GM21390 (cell line): Measurements from ENCODE around the gene KIF1B.
"Not testable (repeated sequence)": the region's sequence is repeated elsewhere in the genome, so short reads cannot be mapped to it uniquely, and the experiment has no call there.

Experiments
- ATAC-seq: cut with Tn5 transposase; IDR thresholded peaks from one replicate; pipeline ENCODE4 v1.9.1; 2021; ENCODE audit not compliant: unreplicated experiment

KIF1B gene

GRCh38 chr1:10229903-10230302 lies 19.5 kb downstream of the KIF1B start:
- no peak for ATAC-seq

DNA sequence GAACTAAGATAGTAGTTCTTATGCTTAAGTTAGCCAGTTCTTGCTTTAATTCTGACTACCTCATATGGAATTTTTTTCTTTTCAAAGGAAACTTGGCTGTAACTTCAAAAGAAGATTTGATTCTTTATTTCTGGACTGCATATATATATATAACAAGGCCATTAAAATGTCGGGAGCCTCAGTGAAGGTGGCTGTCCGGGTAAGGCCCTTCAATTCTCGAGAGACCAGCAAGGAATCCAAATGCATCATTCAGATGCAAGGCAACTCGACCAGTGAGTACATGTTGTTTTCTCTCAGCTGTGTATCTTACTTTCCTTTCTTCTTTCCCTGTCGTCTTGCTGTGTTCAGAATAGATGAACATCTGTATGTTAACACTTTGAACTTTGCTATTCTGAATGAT lies 21.8 kb downstream of the KIF1B start:
- ATAC-seq: no peak

DNA sequence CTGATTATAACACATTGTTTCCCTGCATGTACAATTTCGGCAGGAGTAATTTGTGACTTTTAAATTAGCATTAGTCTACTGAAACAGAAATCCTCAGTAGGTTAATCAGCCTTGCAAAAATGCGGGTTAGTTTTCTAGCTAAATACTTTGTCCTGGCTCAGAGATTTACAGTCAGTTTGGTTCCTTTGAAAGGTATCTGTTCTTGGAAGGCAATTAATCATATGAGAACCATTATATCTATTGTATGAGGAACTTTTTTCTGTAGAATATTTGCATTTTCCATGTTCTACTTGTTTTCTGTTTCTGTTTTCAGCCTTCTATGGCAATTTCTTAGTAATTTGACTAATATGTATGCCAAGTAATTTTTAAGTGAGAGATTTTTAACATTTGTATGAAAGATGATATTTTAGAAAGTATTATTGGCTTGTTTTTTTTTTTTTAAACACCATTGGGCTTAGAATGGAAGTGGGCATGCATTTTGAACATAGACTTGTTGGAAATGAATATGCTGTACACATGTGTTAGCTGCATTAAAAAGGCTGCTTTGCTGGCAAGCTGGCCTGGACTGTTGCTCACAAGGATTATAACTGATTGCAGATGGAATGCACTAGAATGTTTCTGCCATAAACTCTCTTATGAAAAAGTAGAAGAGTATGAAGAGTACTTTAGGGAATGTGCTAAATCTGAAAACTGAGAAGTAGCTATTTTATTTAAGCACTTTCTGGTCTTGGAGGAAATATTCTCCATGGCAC lies 26.2 kb downstream of the KIF1B start:
- ATAC-seq: no peak

GRCh38 chr1:10237157-10237539 lies 26.8 kb downstream of the KIF1B start:
- ATAC-seq: no peak

DNA sequence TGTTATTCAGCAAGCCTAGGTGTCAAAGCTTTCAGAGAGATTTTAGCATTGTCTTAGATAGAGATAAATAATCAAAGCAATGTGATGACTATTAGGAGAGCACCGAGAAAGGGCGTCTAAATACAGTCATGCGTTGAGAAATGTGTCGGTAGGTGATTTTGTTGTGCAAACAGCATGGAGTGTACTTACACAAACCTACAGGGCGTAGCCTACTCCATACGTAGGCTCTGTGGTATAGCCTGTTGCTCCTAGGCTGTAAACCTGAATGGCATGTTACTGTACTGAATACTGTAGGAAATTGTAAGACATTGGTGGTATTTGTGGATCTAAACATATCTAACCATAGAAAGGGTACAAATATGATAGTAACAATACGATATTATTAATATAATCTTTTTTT lies 31.8 kb downstream of the KIF1B start:
- ATAC-seq: no peak

DNA sequence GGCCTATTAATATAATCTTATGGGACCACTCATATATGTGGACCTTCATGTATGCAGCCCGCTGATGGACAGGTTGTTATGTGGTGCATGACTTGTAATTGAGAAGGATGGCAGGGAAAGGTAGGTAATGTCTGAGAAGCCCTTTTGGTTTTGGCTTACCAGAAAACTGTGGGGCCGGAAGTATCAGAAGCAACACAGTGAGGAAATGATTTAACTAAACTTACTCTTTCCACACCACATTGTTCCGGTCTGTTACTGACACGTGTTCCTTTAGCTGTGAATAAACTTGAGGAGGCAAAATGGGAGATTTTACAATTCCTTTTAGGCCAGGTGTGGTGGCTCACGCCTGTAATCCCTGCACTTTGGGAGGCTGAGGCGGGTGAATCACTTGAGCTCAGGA lies 32.4 kb downstream of the KIF1B start:
- ATAC-seq: no peak

DNA sequence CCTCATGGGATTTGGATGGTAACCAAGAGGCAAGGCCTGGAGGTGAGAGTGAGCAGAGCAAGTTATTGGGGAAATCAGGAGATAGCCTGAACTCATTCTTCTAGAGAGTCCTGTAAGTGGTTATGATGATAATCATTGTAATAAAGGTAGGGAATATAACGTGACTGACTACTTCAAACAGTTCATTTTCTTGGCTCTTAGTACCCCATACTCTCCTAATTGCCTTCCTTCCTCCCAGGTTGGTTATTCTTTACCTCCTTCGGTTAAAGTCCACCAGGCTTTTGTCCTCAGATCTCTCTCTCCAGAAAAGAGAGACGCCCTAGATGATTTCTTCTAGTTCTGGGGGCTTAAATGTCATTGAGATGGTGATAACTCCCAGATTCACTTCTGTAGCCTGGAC lies 35.3 kb downstream of the KIF1B start:
- no peak for ATAC-seq

GRCh38 chr1:10249808-10250457 lies 39.6 kb downstream of the KIF1B start:
- no peak for ATAC-seq

DNA sequence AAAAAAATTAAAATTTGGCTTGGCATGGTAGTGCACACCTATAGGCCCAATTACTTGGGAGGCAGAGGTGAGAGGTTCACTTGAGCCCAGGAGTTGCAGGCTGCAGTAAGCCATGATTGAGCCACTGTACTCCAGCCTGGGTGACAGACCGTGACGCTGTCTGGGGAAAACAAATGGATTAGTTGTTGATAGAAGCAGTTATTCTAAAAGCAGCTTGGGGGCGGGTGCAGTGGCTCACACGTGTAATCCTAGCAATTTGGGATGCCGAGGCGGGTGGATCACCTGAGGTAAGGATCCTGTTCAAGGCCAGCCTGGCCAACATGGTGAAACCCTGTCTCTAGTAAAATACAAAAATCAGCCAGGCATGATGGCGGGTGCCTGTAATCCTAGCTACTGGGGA lies 40.3 kb downstream of the KIF1B start:
- no peak for ATAC-seq

- ATAC-seq: not testable (repeated sequence)
These were observed 41.1 kb downstream of the KIF1B start for GRCh38 chr1:10251325-10252108.

- ATAC-seq: no peak
These were observed 42.1 kb downstream of the KIF1B start for GRCh38 chr1:10252508-10252907.

GRCh38 chr1:10253149-10253548 lies 42.8 kb downstream of the KIF1B start:
- ATAC-seq: no peak

- no peak for ATAC-seq
These were observed 43.4 kb downstream of the KIF1B start for GRCh38 chr1:10253755-10254154.

GRCh38 chr1:10257851-10258250 lies 47.5 kb downstream of the KIF1B start:
- no peak for ATAC-seq

DNA sequence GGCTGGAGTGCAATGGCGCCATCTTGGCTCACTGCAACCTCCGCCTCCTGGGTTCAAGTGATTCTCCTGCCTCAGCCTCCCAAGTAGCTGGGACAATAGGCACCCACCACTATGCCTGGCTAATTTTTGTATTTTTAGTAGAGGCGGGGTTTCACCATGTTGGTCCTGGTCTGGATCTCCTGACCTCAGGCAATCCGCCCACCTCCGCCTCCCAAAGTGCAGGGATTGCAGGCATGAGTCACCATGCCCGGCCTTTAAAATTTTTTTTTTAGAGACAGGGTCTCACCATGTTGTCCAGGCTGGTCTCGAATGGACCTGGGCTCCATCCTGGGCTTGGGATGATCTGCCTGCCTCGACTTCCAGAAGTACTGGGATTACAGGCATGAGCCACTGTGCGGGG lies 49.2 kb downstream of the KIF1B start:
- not testable (repeated sequence) for ATAC-seq

- ATAC-seq: no peak
These were observed 53.2 kb downstream of the KIF1B start for GRCh38 chr1:10263450-10264082.

DNA sequence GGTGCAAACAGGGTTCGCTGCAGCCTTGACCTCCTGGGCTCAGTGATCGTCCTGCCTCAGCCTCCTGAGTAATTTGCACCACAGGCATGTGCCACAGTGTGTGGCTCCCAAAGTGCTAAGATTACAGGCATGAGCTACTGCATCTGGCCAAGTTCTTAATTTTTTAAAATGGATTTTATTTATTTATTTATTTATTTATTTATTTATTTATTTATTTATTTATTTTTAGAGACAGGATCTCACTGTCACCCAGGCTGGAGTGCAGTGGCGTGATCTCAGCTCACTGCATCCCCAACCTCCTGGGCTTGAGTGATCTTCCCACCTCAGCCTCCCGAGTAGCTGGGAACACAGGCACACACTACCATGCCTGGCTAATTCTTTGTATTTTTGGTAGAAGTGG lies 54.7 kb downstream of the KIF1B start:
- no peak for ATAC-seq

DNA sequence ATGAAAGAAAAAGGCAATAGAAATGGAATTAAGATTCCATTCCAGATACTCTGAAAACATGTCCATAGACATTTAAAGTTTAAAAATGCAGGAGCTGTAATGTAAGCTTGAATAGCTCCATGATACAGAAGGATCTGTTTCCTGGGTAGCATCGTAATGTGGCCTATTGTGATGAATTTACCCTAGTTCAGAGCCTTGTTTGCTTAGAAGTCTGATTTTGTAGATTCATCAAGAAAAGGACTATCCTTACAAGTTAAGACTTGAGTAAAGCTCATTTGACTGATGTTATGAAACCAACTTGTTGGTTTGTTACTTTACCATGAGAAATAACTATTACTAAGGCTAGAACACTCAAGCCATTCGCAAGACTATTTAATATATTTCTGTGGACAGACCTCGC lies 55.5 kb downstream of the KIF1B start:
- no peak for ATAC-seq

DNA sequence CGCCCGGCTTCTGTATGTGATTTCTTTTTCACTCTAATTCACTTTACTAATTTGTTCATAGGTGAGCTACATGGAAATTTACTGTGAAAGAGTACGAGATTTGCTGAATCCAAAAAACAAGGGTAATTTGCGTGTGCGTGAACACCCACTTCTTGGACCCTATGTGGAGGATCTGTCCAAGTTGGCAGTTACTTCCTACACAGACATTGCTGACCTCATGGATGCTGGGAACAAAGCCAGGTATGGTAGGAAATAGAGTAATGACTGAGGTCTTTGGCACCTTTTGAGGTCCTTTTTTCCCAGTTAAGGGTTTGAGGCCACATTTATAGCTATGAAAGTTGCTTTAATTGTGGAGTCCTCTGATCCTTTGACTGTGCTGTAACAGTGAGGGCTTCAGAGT lies 56.9 kb downstream of the KIF1B start:
- no peak for ATAC-seq

DNA sequence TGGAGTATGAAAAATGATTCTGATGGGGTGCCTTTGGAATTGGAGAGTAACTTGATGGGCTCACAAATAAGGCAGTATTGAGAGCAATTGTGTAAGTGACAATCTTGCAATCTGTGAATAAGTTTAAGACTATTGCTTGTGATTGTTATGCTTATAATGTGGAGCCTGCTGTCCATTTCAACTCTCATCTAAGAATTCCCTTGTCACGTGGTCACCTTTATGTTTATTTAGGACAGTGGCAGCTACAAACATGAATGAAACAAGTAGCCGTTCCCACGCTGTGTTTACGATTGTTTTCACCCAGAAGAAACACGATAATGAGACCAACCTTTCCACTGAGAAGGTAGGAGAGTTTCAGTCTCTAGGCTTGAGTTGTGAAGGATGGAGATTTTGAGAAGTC lies 57.6 kb downstream of the KIF1B start:
- no peak for ATAC-seq

DNA sequence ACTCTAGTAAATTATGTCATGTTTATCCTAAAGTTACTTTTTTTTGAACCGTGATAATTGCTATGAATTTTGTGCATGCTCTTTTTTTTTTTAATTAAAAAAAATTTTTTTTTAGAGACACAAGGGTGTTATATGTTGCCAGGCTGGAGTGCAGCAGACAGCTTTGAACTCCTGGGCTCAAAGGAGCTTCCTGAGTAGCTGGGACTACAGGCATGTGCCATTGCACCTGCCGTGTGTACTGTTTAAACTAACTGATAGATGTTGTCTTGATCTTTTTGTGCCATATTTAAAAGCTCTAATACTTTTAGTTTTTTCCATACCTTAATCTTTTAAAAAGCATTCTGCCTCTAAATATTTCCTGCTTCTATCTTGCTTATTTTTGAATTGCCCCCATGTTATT lies 60.7 kb downstream of the KIF1B start:
- ATAC-seq: no peak

DNA sequence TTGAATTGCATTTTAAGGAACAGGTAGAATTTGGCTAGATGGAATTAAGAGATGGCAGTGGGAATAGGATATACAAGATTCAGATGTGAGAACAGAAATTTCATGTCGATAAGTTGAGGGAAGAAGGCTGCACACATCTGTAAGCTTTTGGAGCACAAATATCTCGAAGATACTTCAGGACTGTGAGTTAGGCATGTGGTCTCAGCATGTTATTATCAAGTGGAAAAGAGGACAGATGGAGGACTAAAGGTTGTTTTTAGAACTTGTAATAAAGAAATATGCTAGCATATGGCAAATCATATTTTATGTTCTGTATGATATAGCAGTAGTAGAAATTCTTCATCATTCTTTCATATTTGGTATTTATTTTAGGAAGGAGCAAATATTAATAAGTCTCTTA lies 61.5 kb downstream of the KIF1B start:
- no peak for ATAC-seq
